ENCODE data around the gene AP1AR.

- TF ChIP-seq POLR2A (IDR thresholded peaks at IDR 0.05) (no peak), CTCF (IDR thresholded peaks at IDR 0.05) (no peak)
Observed at GRCh38 chr4:112282860-112283667, 51.5 kb downstream of the AP1AR start.

Measured in body of pancreas (tissue), 4 donors.